Right atrium auricular region (tissue), 2 donors: ENCODE results near the gene ACSL3. TPM values are rescaled to one million over a fixed set of nuclear protein-coding genes. Genes with fewer than 3 reads are reported as not detected.
A peak's percentile ranks its signal among the peaks of the same experiment; 100 is the strongest.

Experiments used
- DNase-seq: peaks from one replicate; pipeline ENCODE4 v3.0.0-alpha.2; 2019; ENCODE audit warnings: low spot score
- H3K27ac ChIP-seq, 2 donors: fragments of 200-600 bp; sonication (generic); 1 replicate in 1 of 2; 2 replicates in 1 of 2; pipeline ENCODE4 v1.5.1; 2016 to 2019
- H3K27me3 ChIP-seq, 2 donors: fragments of 200-600 bp; sonication (generic); one replicate each; pipeline versions ENCODE4 v1.5.1 to v1.6.0; 2017 to 2019
- H3K36me3 ChIP-seq: fragments of 200-600 bp; sonication (generic); one replicate; pipeline ENCODE4 v1.5.1; 2016
- H3K4me1 ChIP-seq, 2 donors: fragments of 200-600 bp; sonication (generic); one replicate each; pipeline versions ENCODE4 v1.5.1 to v1.6.0; 2017 to 2019
- H3K4me3 ChIP-seq, 2 donors: fragments of 200-600 bp; sonication (generic); 1 replicate in 1 of 2; 2 replicates in 1 of 2; pipeline ENCODE4 v1.5.1; 2017 to 2019; ENCODE audit warnings: mild to moderate bottlenecking in 1 of 2, moderate library complexity in 1 of 2
- H3K9me3 ChIP-seq, 2 donors: fragments of 200-600 bp; sonication (generic); one replicate each; pipeline ENCODE4 v1.5.1; 2019
- total RNA-seq, 2 donors: library from RNA; depleted of rRNA; stranded (reverse); fragments of >200 nt; gene quantifications; one replicate each; pipeline ENCODE4 v1.1.0, GENCODE V29; 2016
- TF ChIP-seq, protein P1 (sequence below), 2 donors: fragments of 200-600 bp; sonication (generic); IDR thresholded peaks; one replicate each; pipeline ENCODE4 v1.5.1; 2019; ENCODE audit warnings: antibody characterized with exemption in 2 of 2

Gene ACSL3
- total RNA-seq, 2 donors from 2014 or later: 29.0 to 35.7 TPM

DNA sequence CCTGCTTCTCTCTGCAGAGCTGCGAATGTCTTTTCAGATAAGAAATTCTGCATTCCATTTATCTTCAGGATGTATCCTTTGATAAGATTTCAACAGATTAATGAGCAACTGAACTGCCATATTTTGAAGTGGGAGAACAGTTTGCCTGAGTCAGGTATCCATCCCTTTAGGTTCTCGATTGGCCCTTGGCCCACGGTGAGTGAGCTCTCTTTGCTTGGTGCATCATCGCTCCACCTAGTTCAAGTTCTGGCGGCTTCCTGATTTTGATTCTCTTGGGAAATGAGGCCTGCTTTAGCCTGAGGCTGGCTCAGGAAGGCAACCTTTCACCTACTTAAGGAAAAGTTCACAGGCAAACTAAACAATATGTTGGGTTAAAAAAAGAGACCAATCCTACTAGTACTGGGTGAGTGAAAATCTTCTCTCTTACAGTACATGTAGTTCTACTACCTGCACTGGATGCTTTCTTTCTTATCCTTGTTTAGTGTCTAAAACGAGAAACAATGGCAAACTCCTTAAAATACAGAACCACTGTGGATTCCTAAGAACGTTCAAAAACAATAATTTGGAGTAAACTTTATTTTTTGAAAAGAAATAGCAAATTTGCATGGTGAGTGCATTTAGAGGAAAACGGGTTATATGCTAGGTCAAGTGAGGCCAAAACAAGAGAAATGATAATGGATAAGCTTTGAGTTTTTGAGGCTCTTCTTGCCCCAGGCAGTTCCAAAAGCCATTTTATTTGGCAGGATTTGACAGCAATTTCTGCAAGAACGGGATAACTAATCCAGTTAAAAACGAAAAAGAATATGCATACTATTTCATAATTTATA, 837 bp upstream of the ACSL3 start:
- Histone ChIP-seq H3K27ac (peak overlapping the region; percentile 95 to 98), H3K36me3 (no peaks in the 10 kb centered on the region), H3K27me3 (no peaks in the 10 kb centered on the region), H3K4me3 (peak overlapping the region; percentile 82 to 90), H3K9me3 (no peaks in the 10 kb centered on the region), H3K4me1 (peaks cover 0 to 41% of the 10 kb centered on the region in 2 donors)
- TF ChIP-seq, protein P1, sequence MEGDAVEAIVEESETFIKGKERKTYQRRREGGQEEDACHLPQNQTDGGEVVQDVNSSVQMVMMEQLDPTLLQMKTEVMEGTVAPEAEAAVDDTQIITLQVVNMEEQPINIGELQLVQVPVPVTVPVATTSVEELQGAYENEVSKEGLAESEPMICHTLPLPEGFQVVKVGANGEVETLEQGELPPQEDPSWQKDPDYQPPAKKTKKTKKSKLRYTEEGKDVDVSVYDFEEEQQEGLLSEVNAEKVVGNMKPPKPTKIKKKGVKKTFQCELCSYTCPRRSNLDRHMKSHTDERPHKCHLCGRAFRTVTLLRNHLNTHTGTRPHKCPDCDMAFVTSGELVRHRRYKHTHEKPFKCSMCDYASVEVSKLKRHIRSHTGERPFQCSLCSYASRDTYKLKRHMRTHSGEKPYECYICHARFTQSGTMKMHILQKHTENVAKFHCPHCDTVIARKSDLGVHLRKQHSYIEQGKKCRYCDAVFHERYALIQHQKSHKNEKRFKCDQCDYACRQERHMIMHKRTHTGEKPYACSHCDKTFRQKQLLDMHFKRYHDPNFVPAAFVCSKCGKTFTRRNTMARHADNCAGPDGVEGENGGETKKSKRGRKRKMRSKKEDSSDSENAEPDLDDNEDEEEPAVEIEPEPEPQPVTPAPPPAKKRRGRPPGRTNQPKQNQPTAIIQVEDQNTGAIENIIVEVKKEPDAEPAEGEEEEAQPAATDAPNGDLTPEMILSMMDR (IDR thresholded peaks at IDR 0.05): no peak
- peak; percentile 78 for DNase-seq

GRCh38 chr2:222861411-222862105, 722 bp downstream of the ACSL3 start:
- peak overlapping the region; percentile 95 to 98 for H3K27ac ChIP-seq
- peaks cover 0 to 55% of the 10 kb centered on the region in 2 donors for H3K4me1 ChIP-seq
- no peaks in the 10 kb centered on the region for H3K9me3 ChIP-seq
- no peaks in the 10 kb centered on the region for H3K27me3 ChIP-seq
- peak overlapping the region; percentile 82 to 90 for H3K4me3 ChIP-seq
- H3K36me3 ChIP-seq: no peaks in the 10 kb centered on the region
- TF ChIP-seq, protein P1 (IDR thresholded peaks at IDR 0.05): no peak
- DNase-seq: no peak

GRCh38 chr2:222862106-222862908, 1.5 kb downstream of the ACSL3 start:
- Histone ChIP-seq H3K4me3 (peak overlapping the region; percentile 82 to 90), H3K27me3 (no peaks in the 10 kb centered on the region), H3K27ac (peak overlapping the region; percentile 95 to 98), H3K4me1 (peaks cover 0 to 55% of the 10 kb centered on the region in 2 donors), H3K36me3 (no peaks in the 10 kb centered on the region), H3K9me3 (no peaks in the 10 kb centered on the region)
- no peak for DNase-seq
- TF ChIP-seq, protein P1 (IDR thresholded peaks at IDR 0.05): peak in 1 of 2 donors; percentile 50

DNA sequence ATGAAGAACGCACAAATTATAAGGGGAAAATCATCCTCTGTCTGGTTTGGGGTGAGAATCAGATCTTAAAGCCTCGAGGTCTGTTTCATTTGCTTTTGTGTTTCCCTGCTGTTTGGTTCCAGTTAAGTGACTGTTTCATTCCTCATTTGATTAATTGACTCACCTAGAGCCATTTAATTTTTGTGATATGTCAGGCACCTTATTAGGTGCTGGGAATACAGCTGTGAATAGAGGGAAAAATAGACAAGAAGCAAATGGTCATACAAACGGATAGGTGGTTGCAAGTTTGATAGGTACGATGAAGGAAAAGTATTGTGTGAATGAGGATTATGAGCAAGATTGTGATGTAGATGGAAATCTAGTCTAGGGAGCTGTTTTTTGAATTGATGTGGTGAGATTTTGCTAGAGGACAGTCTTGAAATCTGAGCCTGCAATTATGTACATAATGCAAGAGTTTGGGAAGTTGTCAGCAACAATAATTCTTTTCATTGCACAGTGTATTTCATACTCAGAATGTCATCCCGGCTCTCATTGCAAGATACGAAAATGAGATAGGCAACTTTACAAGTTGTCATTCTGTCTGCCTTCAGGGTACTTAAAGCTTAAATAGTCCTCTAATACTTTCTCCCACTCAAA, 2.2 kb downstream of the ACSL3 start:
- H3K27ac ChIP-seq: no peak overlapping the region
- DNase-seq: no peak
- no peaks in the 10 kb centered on the region for H3K27me3 ChIP-seq
- H3K9me3 ChIP-seq: no peaks in the 10 kb centered on the region
- H3K4me1 ChIP-seq: peaks cover 0 to 56% of the 10 kb centered on the region in 2 donors
- TF ChIP-seq, protein P1 (IDR thresholded peaks at IDR 0.05): no peak
- no peaks in the 10 kb centered on the region for H3K36me3 ChIP-seq
- peak overlapping the region in 1 of 2 donors; percentile 82 for H3K4me3 ChIP-seq

DNA sequence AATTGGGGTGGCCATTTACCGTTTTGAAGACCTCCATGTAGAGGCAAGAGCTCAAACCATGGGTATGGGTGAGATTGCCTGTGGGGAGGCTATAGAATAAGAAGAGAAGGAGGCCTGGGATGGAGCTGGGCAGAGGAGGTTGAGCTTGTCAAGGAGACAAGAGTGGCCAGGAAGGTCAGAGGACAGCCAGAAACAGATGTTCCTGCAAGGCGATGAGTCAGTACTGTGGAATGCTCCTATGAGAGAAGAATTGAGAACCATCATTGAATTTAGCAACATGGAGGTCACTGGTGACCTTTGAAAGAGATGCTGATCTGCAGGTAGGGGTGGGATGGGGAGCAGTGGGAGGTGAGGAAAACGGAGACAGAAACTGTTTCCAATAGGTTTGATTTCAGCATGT, 3.5 kb downstream of the ACSL3 start:
- H3K4me3 ChIP-seq: no peak overlapping the region
- no peaks in the 10 kb centered on the region for H3K36me3 ChIP-seq
- TF ChIP-seq, protein P1 (IDR thresholded peaks at IDR 0.05): no peak
- H3K9me3 ChIP-seq: no peaks in the 10 kb centered on the region
- peaks cover 0 to 67% of the 10 kb centered on the region in 2 donors for H3K4me1 ChIP-seq
- no peaks in the 10 kb centered on the region for H3K27me3 ChIP-seq
- DNase-seq: no peak
- H3K27ac ChIP-seq: no peak overlapping the region
